Left ventricle myocardium inferior (tissue), 1 donor: ENCODE data around the gene OPN1SW. TPM values are rescaled to one million over a fixed set of nuclear protein-coding genes. Genes with fewer than 3 reads are reported as not detected.

Source experiments
- DNase-seq: peaks from one replicate; pipeline ENCODE4 v3.0.0-alpha.2; 2020
- H3K27ac ChIP-seq: fragments of 200-600 bp; replicated peaks from 2 replicates; pipeline ENCODE4 v1.8.0; 2021
- H3K27me3 ChIP-seq: fragments of 200-600 bp; 2 replicates; pipeline ENCODE4 v1.8.0; 2021; ENCODE audit warnings: low read depth
- H3K36me3 ChIP-seq: fragments of 200-600 bp; 2 replicates; pipeline ENCODE4 v1.8.0; 2021
- H3K4me1 ChIP-seq: fragments of 200-600 bp; 2 replicates; pipeline ENCODE4 v1.8.0; 2021
- H3K4me3 ChIP-seq: fragments of 200-600 bp; 2 replicates; pipeline ENCODE4 v1.8.0; 2021; ENCODE audit warnings: mild to moderate bottlenecking, moderate library complexity
- H3K9me3 ChIP-seq: fragments of 200-600 bp; replicated peaks from 2 replicates; pipeline ENCODE4 v1.8.0; 2021
- intact Hi-C: fragments of 100-400 bp; cut with micrococcal nuclease; formaldehyde crosslinking; loops from one replicate; pipeline ENCODE4 v1.11.0; 2022
- total RNA-seq: library from RNA; stranded (reverse); fragmentation: NEBNext Ultra II Directional; extraction: Animal tissue kit (Norgen Biotek cat#: 25700); gene quantifications from one replicate; pipeline ENCODE4 v1.2.1, GENCODE V29; 2021
- TF ChIP-seq, protein P1 (sequence below): fragments of 200-600 bp; IDR thresholded peaks from 2 replicates; pipeline ENCODE4 v1.8.0; 2021; ENCODE audit warnings: antibody characterized with exemption, mild to moderate bottlenecking, borderline replicate concordance
- donor health status: DM: no; HTN: yes; CAD: no; lungs with severe emphysema.

OPN1SW gene
- total RNA-seq, 1 donor from 2014 or later, result not detected

- no peaks in the 10 kb centered on the region for H3K4me1 ChIP-seq
- DNase-seq, result no peak
- no peak overlapping the region for H3K27ac ChIP-seq
- TF ChIP-seq, protein P1, sequence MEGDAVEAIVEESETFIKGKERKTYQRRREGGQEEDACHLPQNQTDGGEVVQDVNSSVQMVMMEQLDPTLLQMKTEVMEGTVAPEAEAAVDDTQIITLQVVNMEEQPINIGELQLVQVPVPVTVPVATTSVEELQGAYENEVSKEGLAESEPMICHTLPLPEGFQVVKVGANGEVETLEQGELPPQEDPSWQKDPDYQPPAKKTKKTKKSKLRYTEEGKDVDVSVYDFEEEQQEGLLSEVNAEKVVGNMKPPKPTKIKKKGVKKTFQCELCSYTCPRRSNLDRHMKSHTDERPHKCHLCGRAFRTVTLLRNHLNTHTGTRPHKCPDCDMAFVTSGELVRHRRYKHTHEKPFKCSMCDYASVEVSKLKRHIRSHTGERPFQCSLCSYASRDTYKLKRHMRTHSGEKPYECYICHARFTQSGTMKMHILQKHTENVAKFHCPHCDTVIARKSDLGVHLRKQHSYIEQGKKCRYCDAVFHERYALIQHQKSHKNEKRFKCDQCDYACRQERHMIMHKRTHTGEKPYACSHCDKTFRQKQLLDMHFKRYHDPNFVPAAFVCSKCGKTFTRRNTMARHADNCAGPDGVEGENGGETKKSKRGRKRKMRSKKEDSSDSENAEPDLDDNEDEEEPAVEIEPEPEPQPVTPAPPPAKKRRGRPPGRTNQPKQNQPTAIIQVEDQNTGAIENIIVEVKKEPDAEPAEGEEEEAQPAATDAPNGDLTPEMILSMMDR, result no peak
- intact Hi-C loops, result no loop called here
- no peaks in the 10 kb centered on the region for H3K36me3 ChIP-seq
- no peaks in the 10 kb centered on the region for H3K9me3 ChIP-seq
- H3K4me3 ChIP-seq, result no peak overlapping the region
- H3K27me3 ChIP-seq, result no peaks in the 10 kb centered on the region
Observed at GRCh38 chr7:128800567-128800966, 25.0 kb upstream of the OPN1SW start.

DNA sequence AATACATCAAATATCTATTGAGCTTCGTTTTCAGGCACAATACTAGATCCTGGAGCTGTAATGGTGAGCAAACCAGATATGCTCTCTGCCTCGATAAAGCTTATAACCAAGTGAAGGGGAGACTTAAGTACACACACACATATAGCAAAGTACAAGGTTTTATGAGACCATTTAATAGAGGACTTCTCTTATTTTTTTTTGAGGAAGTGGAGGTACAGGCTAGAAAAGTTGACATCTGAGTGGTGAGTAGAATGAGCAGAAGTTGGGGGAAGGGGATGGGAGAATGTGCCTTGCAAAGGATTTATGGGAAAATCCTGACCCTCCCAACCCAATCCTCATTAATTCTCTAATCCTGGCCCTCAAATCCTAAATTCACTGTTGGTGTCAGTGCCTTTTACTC lies 23.9 kb upstream of the OPN1SW start:
- no peak for DNase-seq
- Histone ChIP-seq H3K4me1 (no peaks in the 10 kb centered on the region), H3K4me3 (no peak overlapping the region), H3K36me3 (no peaks in the 10 kb centered on the region), H3K27ac (no peak overlapping the region), H3K27me3 (no peaks in the 10 kb centered on the region), H3K9me3 (no peaks in the 10 kb centered on the region)
- TF ChIP-seq, protein P1, result no peak
- intact Hi-C loops, result no loop called here

DNA sequence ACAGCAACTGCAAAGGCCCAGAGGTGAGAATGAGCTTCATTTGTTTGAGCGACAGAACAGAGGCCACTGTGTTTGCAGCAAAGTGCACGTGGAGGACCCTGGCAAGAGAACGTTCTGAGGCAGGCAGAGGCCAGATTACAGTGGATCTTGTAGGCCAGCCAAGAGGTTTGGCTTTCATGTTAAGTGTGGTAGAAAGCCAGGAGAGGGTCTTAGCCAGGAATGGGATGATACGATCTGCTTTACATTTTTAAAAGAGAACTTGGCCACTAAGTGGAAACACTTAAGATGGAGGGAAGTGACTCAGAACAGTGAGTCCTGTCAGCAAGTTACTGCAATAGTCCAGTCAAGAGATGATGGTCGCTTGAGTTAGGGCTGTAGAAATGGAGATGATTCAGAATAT lies 20.7 kb upstream of the OPN1SW start:
- TF ChIP-seq, protein P1, result no peak
- DNase-seq, result no peak
- Histone ChIP-seq H3K36me3 (no peaks in the 10 kb centered on the region), H3K27ac (no peak overlapping the region), H3K27me3 (no peaks in the 10 kb centered on the region), H3K4me3 (no peak overlapping the region), H3K4me1 (peaks cover 20% of the 10 kb centered on the region), H3K9me3 (no peaks in the 10 kb centered on the region)
- intact Hi-C loops, result no loop called here

DNA sequence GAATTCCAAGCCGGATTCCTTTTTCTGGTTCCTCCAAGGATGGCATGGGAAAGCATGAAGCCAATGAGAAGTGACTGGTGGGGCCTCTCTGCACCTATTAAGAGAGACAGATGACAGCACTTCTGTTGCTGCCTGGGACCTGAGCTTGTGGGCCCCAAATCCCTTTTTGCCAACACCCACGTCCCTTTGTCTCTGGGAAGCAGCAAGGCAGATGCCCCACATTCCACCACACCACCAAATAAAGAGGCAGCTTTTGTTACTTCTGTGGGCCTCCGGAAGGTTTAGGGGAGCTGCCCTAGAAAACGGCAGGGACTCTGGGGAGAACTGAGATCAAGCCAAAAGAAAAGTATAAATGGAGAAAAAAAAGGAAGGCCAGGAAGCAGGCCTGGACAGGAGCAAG lies 19.5 kb upstream of the OPN1SW start:
- Histone ChIP-seq H3K4me3 (no peak overlapping the region), H3K36me3 (no peaks in the 10 kb centered on the region), H3K27me3 (no peaks in the 10 kb centered on the region), H3K27ac (no peak overlapping the region), H3K4me1 (peaks cover 32% of the 10 kb centered on the region), H3K9me3 (no peaks in the 10 kb centered on the region)
- intact Hi-C loops, result no loop called here
- TF ChIP-seq, protein P1, result no peak
- no peak for DNase-seq

DNA sequence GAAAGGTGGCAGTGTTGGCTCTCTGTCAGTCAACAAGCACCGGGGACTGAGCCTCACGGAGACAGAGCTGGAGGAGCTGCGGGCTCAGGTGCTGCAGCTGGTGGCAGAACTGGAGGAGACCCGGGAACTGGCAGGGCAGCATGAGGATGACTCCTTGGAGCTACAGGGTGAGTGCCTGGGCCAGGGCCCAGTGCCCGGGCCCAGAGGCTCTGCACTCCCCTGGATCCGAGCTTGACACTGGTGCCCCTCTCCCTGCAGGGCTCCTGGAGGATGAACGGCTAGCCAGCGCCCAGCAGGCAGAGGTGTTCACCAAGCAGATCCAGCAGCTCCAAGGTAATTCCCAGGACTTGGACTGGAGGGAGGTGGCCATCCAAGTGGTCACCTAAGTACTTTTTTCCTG lies 18.8 kb upstream of the OPN1SW start:
- H3K27me3 ChIP-seq, result no peaks in the 10 kb centered on the region
- H3K27ac ChIP-seq, result no peak overlapping the region
- DNase-seq, result no peak
- intact Hi-C loops, result no loop called here
- peaks cover 34% of the 10 kb centered on the region for H3K4me1 ChIP-seq
- H3K36me3 ChIP-seq, result no peaks in the 10 kb centered on the region
- H3K4me3 ChIP-seq, result no peak overlapping the region
- H3K9me3 ChIP-seq, result no peaks in the 10 kb centered on the region
- TF ChIP-seq, protein P1, result no peak

DNA sequence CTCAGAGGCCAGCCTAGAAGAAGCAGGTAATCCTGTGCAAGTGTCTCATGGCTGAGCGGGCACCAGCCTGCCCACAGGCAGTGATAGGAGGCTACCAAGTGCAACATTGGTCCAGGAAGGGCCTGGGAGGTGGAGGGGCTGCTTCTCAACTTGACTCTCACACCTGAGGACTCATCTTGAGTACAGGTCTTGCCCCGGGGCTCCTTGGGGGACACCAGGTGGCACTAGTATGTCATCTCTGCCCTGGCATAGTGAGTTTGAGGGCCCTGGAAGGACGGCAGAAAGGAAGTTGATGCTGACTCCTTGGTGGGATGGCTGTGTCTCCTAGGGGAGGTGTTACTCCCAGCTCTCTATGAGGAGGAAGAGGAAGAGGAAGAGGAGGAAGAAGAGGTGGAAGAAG lies 18.4 kb upstream of the OPN1SW start:
- no peak overlapping the region for H3K4me3 ChIP-seq
- intact Hi-C loops, result no loop called here
- H3K27me3 ChIP-seq, result no peaks in the 10 kb centered on the region
- DNase-seq, result no peak
- no peaks in the 10 kb centered on the region for H3K36me3 ChIP-seq
- peaks cover 34% of the 10 kb centered on the region for H3K4me1 ChIP-seq
- no peak overlapping the region for H3K27ac ChIP-seq
- TF ChIP-seq, protein P1, result peak; percentile 23
- H3K9me3 ChIP-seq, result no peaks in the 10 kb centered on the region
